Neural cell (in vitro differentiated cells): Measurements from ENCODE around the gene SLC8A1. TPM values are rescaled to one million over a fixed set of nuclear protein-coding genes. Genes with fewer than 3 reads are reported as not detected.
A peak's percentile ranks its signal among the peaks of the same experiment; 100 is the strongest.

ENCODE experiments used
- H2AFZ ChIP-seq: fragments of 200-600, 300-800 bp; sonication (generic), shearing (Covaris generic); 2 replicates; pipeline ENCODE4 v1.6.0; 2014; ENCODE audit warnings: low read depth, mild to moderate bottlenecking, antibody characterized with exemption, low read length, moderate library complexity
- H3F3A ChIP-seq: fragments of 200-600 bp; shearing (Covaris generic); 2 replicates; pipeline ENCODE4 v1.6.1; 2016; ENCODE audit warnings: mild to moderate bottlenecking, moderate library complexity, mixed read lengths, antibody characterized with exemption, low read length; ENCODE audit not compliant: insufficient read depth, poor library complexity, severe bottlenecking
- H3K27ac ChIP-seq: fragments of 200-600, 300-800 bp; sonication (generic), shearing (Covaris generic); 2 replicates; pipeline ENCODE4 v1.5.1; 2014; ENCODE audit warnings: mild to moderate bottlenecking, low read length, moderate library complexity
- H3K27me3 ChIP-seq: fragments of 300-800, 200-600 bp; sonication (generic), shearing (Covaris generic); 2 replicates; pipeline ENCODE4 v1.6.0; 2014; ENCODE audit warnings: mild to moderate bottlenecking, low read depth, low read length, moderate library complexity; ENCODE audit not compliant: insufficient read depth
- H3K36me3 ChIP-seq: fragments of 300-800, 200-600 bp; sonication (generic), shearing (Covaris generic); 2 replicates; pipeline ENCODE4 v1.5.1; 2014; ENCODE audit warnings: mild to moderate bottlenecking, antibody characterized with exemption, low read length, moderate library complexity; ENCODE audit not compliant: insufficient read depth
- H3K4me2 ChIP-seq: fragments of 300-800, 200-600 bp; sonication (generic), shearing (Covaris generic); 2 replicates; pipeline ENCODE4 v1.6.0; 2014; ENCODE audit warnings: mild to moderate bottlenecking, low read length
- H3K4me3 ChIP-seq: fragments of 300-800, 200-600 bp; sonication (generic), shearing (Covaris generic); 2 replicates; pipeline ENCODE4 v1.5.1; 2014; ENCODE audit warnings: mild to moderate bottlenecking, low read length, moderate library complexity
- H3K79me2 ChIP-seq: fragments of 200-600 bp; shearing (Covaris generic); replicated peaks from 2 replicates; pipeline ENCODE4 v1.6.0; 2014; ENCODE audit warnings: mild to moderate bottlenecking, low read length, moderate library complexity; ENCODE audit not compliant: insufficient read depth
- H3K9ac ChIP-seq: fragments of 300-800, 200-600 bp; sonication (generic), shearing (Covaris generic); 2 replicates; pipeline ENCODE4 v1.6.1; 2016; ENCODE audit warnings: mild to moderate bottlenecking, low read length, mixed read lengths
- H3K9me2 ChIP-seq: fragments of 200-600 bp; shearing (Covaris generic); 2 replicates; pipeline ENCODE4 v1.6.1; 2016; ENCODE audit warnings: mild to moderate bottlenecking, low read length, mixed read lengths; ENCODE audit not compliant: insufficient read depth
- H3K9me3 ChIP-seq: fragments of 200-600, 300-800 bp; sonication (generic), shearing (Covaris generic); 2 replicates; pipeline ENCODE4 v1.6.1; 2016; ENCODE audit warnings: mild to moderate bottlenecking, mixed run types, low read length, moderate library complexity, mixed read lengths
- H4K20me1 ChIP-seq: fragments of 200-600 bp; shearing (Covaris generic); 2 replicates; pipeline ENCODE4 v1.6.1; 2016; ENCODE audit warnings: mild to moderate bottlenecking, mixed run types; ENCODE audit not compliant: insufficient read depth
- CTCF ChIP-seq: fragments of 450-650 bp; IDR thresholded peaks from 2 replicates; pipeline ENCODE4 v1.5.1; 2014; ENCODE audit warnings: antibody characterized with exemption, mild to moderate bottlenecking, moderate library complexity; ENCODE audit not compliant: poor library complexity, severe bottlenecking
- EP300 ChIP-seq: fragments of 450-650 bp; conservative IDR thresholded peaks from 2 replicates; pipeline ENCODE4 v1.6.1; 2014; ENCODE audit warnings: antibody characterized with exemption, mild to moderate bottlenecking, moderate library complexity; ENCODE audit not compliant: poor library complexity, severe bottlenecking
- EZH2 ChIP-seq: fragments of 200-600, 300-800 bp; shearing (Covaris generic), sonication (generic); IDR thresholded peaks from 2 replicates; pipeline ENCODE4 v1.6.1; 2014; ENCODE audit warnings: antibody characterized with exemption, low read length, borderline replicate concordance, mild to moderate bottlenecking; ENCODE audit not compliant: insufficient read depth, poor library complexity, severe bottlenecking
- MXI1 ChIP-seq: fragments of 450-650 bp; conservative IDR thresholded peaks from 2 replicates; pipeline ENCODE4 v1.6.1; 2014; ENCODE audit warnings: antibody characterized with exemption, mild to moderate bottlenecking; ENCODE audit not compliant: poor library complexity, severe bottlenecking
- POLR2AphosphoS5 ChIP-seq: IDR thresholded peaks from 2 replicates; pipeline ENCODE4 v1.6.1; 2012
- RAD21 ChIP-seq: fragments of 450-650 bp; conservative IDR thresholded peaks from 2 replicates; pipeline ENCODE4 v1.6.1; 2014; ENCODE audit warnings: antibody characterized with exemption, mild to moderate bottlenecking, moderate library complexity
- REST ChIP-seq: IDR thresholded peaks from 2 replicates; pipeline ENCODE4 v1.6.1; 2012; ENCODE audit warnings: borderline replicate concordance
- SMC3 ChIP-seq: fragments of 450-650 bp; conservative IDR thresholded peaks from 2 replicates; pipeline ENCODE4 v1.6.1; 2014; ENCODE audit warnings: antibody characterized with exemption, mild to moderate bottlenecking, moderate library complexity; ENCODE audit not compliant: poor library complexity
- TAF1 ChIP-seq: IDR thresholded peaks from 2 replicates; pipeline ENCODE4 v1.6.1; 2012; ENCODE audit warnings: low read depth
- polyA plus RNA-seq: library from polyadenylated mRNA; depleted of rRNA; stranded (reverse); fragments of >200 nt; gene quantifications from 2 replicates; pipeline ENCODE4 v1.2.3, GENCODE V29; 2014

Gene SLC8A1
- polyA plus RNA-seq, 1 donor from 2014 or later: 18.7 TPM

- no peak for TF ChIP-seq SMC3
- TF ChIP-seq POLR2AphosphoS5: no peak
- no peak for TF ChIP-seq TAF1
- no peak for TF ChIP-seq EP300
Observed at GRCh38 chr2:40106061-40106460, 345.8 kb downstream of the SLC8A1 start (continued).

GRCh38 chr2:40105593-40105992 lies 346.3 kb downstream of the SLC8A1 start:
- Histone ChIP-seq H3K36me3 (no peaks in the 10 kb centered on the region), H3K9me2 (no peaks in the 10 kb centered on the region), H4K20me1 (no peaks in the 10 kb centered on the region), H3F3A (peaks cover 3% of the 10 kb centered on the region), H3K9ac (no peak overlapping the region), H3K27ac (no peak overlapping the region), H3K9me3 (no peaks in the 10 kb centered on the region), H2AFZ (no peak overlapping the region), H3K27me3 (no peaks in the 10 kb centered on the region), H3K79me2 (no peaks in the 10 kb centered on the region), H3K4me3 (no peak overlapping the region), H3K4me2 (no peak overlapping the region)
- TF ChIP-seq TAF1 (no peak), EP300 (no peak)

GRCh38 chr2:40103590-40103989 lies 348.3 kb downstream of the SLC8A1 start:
- Histone ChIP-seq H3K9me3 (no peaks in the 10 kb centered on the region), H3K36me3 (no peaks in the 10 kb centered on the region), H3K27ac (peak overlapping the region; percentile 44), H3K4me3 (no peak overlapping the region), H3K9ac (no peak overlapping the region), H4K20me1 (no peaks in the 10 kb centered on the region), H3K27me3 (no peaks in the 10 kb centered on the region), H3K9me2 (no peaks in the 10 kb centered on the region), H3F3A (peaks cover 3% of the 10 kb centered on the region), H2AFZ (no peak overlapping the region), H3K79me2 (no peaks in the 10 kb centered on the region), H3K4me2 (no peak overlapping the region)
- TF ChIP-seq REST (no peak), RAD21 (no peak), POLR2AphosphoS5 (no peak), SMC3 (no peak), EZH2 (no peak), TAF1 (no peak), CTCF (no peak), EP300 (no peak), MXI1 (no peak)
